ENCODE measurements around the gene ACKR2.

ACKR2 gene

DNA sequence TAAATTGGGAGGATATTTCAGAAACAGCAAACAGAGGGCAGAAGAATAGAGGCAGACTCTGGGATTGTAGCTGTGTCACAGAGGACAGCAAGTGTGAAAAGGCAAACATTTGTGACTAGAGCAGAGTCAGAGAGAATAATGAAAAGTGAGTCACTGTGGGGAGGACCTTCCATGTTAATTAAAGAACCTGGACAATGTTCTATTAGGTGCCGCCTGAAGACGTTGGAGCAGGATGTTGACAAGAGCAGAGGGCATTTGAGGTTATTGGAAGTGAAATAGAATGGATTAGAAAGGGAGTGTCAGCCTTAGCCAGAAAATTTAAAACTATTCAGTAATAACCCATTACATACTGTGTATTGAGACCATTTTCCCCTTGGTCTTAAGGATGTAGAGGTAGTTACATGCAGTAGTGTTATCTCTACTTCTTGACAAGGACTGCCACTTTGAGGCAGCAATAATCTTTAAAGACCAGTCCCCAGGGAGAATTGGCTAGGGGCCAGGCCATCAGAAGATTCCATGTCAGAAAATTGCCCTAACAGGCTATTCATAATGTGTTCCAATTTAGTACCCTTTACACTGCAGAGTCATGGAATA, 5.8 kb downstream of the ACKR2 start (continued):
- TF ChIP-seq ZNF404 (tag by site-specific recombination; IDR thresholded peaks at IDR 0.05) = no peak
- peak; percentile 62 for TF ChIP-seq IKZF3 (tag by site-specific recombination; IDR thresholded peaks at IDR 0.05)
- TF ChIP-seq, protein P1, sequence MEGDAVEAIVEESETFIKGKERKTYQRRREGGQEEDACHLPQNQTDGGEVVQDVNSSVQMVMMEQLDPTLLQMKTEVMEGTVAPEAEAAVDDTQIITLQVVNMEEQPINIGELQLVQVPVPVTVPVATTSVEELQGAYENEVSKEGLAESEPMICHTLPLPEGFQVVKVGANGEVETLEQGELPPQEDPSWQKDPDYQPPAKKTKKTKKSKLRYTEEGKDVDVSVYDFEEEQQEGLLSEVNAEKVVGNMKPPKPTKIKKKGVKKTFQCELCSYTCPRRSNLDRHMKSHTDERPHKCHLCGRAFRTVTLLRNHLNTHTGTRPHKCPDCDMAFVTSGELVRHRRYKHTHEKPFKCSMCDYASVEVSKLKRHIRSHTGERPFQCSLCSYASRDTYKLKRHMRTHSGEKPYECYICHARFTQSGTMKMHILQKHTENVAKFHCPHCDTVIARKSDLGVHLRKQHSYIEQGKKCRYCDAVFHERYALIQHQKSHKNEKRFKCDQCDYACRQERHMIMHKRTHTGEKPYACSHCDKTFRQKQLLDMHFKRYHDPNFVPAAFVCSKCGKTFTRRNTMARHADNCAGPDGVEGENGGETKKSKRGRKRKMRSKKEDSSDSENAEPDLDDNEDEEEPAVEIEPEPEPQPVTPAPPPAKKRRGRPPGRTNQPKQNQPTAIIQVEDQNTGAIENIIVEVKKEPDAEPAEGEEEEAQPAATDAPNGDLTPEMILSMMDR (tag by site-specific recombination; IDR thresholded peaks at IDR 0.05) = no peak
- no peak for TF ChIP-seq ZNF529 (tag by site-specific recombination; IDR thresholded peaks at IDR 0.05; ENCODE audit: insufficient replicate concordance)
- TF ChIP-seq ZNF175 (tag by site-specific recombination; IDR thresholded peaks at IDR 0.05) = no peak
- no peak for TF ChIP-seq ZNF274 (IDR thresholded peaks at IDR 0.05; ENCODE audit: low read length)
- TF ChIP-seq ZNF274 (tag by site-specific recombination; IDR thresholded peaks at IDR 0.05; ENCODE audit: borderline replicate concordance) = no peak
- TF ChIP-seq, protein P2, sequence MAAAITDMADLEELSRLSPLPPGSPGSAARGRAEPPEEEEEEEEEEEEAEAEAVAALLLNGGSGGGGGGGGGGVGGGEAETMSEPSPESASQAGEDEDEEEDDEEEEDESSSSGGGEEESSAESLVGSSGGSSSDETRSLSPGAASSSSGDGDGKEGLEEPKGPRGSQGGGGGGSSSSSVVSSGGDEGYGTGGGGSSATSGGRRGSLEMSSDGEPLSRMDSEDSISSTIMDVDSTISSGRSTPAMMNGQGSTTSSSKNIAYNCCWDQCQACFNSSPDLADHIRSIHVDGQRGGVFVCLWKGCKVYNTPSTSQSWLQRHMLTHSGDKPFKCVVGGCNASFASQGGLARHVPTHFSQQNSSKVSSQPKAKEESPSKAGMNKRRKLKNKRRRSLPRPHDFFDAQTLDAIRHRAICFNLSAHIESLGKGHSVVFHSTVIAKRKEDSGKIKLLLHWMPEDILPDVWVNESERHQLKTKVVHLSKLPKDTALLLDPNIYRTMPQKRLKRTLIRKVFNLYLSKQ (tag by site-specific recombination; IDR thresholded peaks at IDR 0.05; ENCODE audit: borderline replicate concordance) = no peak
- no peak for TF ChIP-seq KLF16 (tag by site-specific recombination; IDR thresholded peaks at IDR 0.05)
- TF ChIP-seq BCL11B (tag by site-specific recombination; IDR thresholded peaks at IDR 0.05; ENCODE audit: low read depth) = no peak
- TF ChIP-seq, protein P3, sequence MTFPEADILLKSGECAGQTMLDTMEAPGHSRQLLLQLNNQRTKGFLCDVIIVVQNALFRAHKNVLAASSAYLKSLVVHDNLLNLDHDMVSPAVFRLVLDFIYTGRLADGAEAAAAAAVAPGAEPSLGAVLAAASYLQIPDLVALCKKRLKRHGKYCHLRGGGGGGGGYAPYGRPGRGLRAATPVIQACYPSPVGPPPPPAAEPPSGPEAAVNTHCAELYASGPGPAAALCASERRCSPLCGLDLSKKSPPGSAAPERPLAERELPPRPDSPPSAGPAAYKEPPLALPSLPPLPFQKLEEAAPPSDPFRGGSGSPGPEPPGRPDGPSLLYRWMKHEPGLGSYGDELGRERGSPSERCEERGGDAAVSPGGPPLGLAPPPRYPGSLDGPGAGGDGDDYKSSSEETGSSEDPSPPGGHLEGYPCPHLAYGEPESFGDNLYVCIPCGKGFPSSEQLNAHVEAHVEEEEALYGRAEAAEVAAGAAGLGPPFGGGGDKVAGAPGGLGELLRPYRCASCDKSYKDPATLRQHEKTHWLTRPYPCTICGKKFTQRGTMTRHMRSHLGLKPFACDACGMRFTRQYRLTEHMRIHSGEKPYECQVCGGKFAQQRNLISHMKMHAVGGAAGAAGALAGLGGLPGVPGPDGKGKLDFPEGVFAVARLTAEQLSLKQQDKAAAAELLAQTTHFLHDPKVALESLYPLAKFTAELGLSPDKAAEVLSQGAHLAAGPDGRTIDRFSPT (tag by site-specific recombination; IDR thresholded peaks at IDR 0.05) = no peak
- TF ChIP-seq, protein P4, sequence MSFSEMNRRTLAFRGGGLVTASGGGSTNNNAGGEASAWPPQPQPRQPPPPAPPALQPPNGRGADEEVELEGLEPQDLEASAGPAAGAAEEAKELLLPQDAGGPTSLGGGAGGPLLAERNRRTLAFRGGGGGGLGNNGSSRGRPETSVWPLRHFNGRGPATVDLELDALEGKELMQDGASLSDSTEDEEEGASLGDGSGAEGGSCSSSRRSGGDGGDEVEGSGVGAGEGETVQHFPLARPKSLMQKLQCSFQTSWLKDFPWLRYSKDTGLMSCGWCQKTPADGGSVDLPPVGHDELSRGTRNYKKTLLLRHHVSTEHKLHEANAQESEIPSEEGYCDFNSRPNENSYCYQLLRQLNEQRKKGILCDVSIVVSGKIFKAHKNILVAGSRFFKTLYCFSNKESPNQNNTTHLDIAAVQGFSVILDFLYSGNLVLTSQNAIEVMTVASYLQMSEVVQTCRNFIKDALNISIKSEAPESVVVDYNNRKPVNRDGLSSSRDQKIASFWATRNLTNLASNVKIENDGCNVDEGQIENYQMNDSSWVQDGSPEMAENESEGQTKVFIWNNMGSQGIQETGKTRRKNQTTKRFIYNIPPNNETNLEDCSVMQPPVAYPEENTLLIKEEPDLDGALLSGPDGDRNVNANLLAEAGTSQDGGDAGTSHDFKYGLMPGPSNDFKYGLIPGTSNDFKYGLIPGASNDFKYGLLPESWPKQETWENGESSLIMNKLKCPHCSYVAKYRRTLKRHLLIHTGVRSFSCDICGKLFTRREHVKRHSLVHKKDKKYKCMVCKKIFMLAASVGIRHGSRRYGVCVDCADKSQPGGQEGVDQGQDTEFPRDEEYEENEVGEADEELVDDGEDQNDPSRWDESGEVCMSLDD (tag by site-specific recombination; IDR thresholded peaks at IDR 0.05) = no peak
- no peak for TF ChIP-seq HOXA7 (CRISPR knock-in tag; IDR thresholded peaks at IDR 0.05; ENCODE audit: borderline replicate concordance)
- TF ChIP-seq, protein P5, sequence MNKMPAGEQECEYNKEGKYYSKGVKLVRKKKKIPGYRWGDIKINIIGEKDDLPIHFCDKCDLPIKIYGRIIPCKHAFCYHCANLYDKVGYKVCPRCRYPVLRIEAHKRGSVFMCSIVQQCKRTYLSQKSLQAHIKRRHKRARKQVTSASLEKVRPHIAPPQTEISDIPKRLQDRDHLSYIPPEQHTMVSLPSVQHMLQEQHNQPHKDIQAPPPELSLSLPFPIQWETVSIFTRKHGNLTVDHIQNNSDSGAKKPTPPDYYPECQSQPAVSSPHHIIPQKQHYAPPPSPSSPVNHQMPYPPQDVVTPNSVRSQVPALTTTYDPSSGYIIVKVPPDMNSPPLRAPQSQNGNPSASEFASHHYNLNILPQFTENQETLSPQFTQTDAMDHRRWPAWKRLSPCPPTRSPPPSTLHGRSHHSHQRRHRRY (tag by site-specific recombination; IDR thresholded peaks at IDR 0.05) = no peak
- TF ChIP-seq, protein P6, sequence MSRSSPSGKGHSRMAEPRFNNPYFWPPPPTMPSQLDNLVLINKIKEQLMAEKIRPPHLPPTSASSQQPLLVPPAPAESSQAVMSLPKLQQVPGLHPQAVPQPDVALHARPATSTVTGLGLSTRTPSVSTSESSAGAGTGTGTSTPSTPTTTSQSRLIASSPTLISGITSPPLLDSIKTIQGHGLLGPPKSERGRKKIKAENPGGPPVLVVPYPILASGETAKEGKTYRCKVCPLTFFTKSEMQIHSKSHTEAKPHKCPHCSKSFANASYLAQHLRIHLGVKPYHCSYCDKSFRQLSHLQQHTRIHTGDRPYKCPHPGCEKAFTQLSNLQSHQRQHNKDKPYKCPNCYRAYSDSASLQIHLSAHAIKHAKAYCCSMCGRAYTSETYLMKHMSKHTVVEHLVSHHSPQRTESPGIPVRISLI (tag by site-specific recombination; IDR thresholded peaks at IDR 0.05) = no peak
- TF ChIP-seq ZNF433 (tag by site-specific recombination; IDR thresholded peaks at IDR 0.05; ENCODE audit: low read depth) = no peak
- peak; percentile 26; the same call in 1 of the 2 replicates for TF ChIP-seq ZBTB20 (tag by site-specific recombination; IDR thresholded peaks at IDR 0.05)
- no peak for TF ChIP-seq ZNF24 (tag by site-specific recombination; IDR thresholded peaks at IDR 0.05)
- TF ChIP-seq ZNF473 (tag by site-specific recombination; IDR thresholded peaks at IDR 0.05) = no peak
- no peak for TF ChIP-seq ZNF664 (tag by site-specific recombination; IDR thresholded peaks at IDR 0.05)
- TF ChIP-seq TCF7L2 (IDR thresholded peaks at IDR 0.05; ENCODE audit: borderline replicate concordance, low read depth, low read length) = no peak
- peak; percentile 80 for TF ChIP-seq ZNF843 (tag by site-specific recombination; IDR thresholded peaks at IDR 0.05)
- no peak for TF ChIP-seq KLF1 (tag by site-specific recombination; IDR thresholded peaks at IDR 0.05)
- TF ChIP-seq, protein P7, sequence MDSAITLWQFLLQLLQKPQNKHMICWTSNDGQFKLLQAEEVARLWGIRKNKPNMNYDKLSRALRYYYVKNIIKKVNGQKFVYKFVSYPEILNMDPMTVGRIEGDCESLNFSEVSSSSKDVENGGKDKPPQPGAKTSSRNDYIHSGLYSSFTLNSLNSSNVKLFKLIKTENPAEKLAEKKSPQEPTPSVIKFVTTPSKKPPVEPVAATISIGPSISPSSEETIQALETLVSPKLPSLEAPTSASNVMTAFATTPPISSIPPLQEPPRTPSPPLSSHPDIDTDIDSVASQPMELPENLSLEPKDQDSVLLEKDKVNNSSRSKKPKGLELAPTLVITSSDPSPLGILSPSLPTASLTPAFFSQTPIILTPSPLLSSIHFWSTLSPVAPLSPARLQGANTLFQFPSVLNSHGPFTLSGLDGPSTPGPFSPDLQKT (IDR thresholded peaks at IDR 0.05; ENCODE audit: borderline replicate concordance, low read depth, low read length) = no peak
- no peak for TF ChIP-seq ZBTB21 (tag by site-specific recombination; IDR thresholded peaks at IDR 0.05)
- TF ChIP-seq YY2 (tag by site-specific recombination; IDR thresholded peaks at IDR 0.05) = no peak
- TF ChIP-seq SCRT1 (tag by site-specific recombination; IDR thresholded peaks at IDR 0.05; ENCODE audit: borderline replicate concordance) = no peak
- no peak for TF ChIP-seq EGR2 (tag by site-specific recombination; IDR thresholded peaks at IDR 0.05; ENCODE audit: low read depth)

Measured in HEK293 (cell line).